NCI-H226 (cell line): Measurements from ENCODE around the gene SLC51B.

Experiments used
- DNase-seq: peaks from one replicate; pipeline ENCODE4 v3.0.0-alpha.2; 2015

SLC51B gene

DNA sequence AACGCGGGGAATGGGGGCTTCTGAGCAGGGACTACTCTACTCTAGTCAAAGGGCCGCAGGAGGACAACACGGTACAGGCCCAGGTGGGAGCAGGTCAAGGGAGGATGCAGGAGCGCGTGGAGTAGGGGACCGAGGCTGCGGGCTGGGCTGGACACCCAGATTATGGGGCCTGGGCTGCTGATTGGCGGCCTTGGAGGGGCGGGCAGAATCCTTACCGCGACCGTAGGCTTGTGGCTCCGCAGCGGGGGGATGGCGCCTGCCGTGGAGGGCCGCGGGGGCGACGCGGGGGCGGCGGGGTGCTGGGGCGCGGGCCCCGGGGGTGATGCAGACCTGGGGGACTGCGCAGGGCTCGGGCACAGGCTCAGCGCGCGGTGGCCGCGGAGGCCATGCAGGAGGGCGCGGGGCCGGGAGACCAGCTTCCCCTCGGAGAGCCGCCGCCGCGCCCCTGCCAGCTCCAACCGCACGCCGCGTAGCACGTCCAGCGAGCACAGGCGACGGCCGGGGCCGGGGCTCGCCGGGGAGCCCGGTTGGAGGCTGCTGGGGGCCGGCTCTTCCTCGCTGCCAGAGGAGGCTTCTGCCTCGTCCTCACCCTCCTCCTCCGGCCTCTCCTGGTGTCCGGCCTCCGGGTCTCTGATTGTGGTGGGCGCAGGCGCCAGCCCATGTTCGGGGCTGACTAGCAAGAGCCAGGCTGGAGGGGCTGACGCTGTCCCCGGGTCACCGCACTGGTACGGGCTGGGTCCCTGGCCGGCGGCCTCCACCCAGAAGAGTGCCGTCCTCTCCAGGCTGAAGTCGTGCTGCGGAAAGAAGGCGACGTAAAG lies 56.9 kb downstream of the SLC51B start:
- no peak for DNase-seq

DNA sequence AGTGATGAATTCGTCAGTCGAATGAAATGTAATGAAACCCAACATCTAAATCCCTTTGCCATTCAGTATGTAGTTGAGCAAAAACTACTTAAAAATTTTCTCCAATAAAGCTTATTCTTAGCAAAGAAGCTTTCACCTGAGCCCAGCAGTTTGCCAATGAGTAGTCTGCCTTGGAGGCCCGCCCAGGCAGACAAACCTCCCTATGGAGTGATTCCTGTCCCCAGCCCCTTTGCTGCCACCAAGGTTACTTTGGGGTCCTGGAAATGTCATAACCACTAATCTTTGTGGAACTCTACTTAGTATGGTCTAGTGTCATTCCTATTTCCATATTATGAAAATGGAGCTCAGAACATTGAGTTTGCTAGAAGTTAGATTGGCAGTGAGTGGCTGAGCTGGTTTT lies 57.7 kb downstream of the SLC51B start:
- DNase-seq = no peak
